ENCODE results near the gene PKIG.

Gene PKIG

DNA sequence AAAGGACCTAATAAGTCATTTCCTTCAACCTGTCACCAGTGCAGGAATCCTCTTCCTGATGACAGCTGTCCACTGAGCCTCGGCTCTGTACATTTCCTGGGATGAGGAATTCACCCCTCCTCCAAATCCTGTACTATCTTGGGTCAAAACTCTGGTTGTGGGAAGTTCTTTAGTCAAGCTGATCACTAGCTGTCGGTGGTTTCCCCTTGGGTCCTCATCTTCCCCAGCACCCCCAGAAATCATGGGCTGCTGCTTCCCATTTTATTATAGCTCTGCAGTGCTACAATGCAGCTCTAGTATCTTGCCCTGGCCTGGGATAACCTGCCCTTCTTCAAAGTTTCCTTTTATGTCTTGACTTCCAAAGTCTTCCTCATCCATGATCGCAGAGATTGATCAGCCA lies 83.7 kb downstream of the PKIG start:
- Histone ChIP-seq H3K9ac (ENCODE audit: low read length) (no peak overlapping the region), H3K27me3 (ENCODE audit: control insufficient read depth, insufficient read depth, low read length) (no peaks in the 10 kb centered on the region), H3K9me3 (ENCODE audit: control insufficient read depth, low read length) (no peaks in the 10 kb centered on the region), H3K36me3 (ENCODE audit: control insufficient read depth, insufficient read depth, low read length) (no peaks in the 10 kb centered on the region), H3K4me1 (ENCODE audit: control insufficient read depth, insufficient read depth, low read length) (no peaks in the 10 kb centered on the region), H3K4me3 (ENCODE audit: low read length) (no peak overlapping the region)
